Pulmonary artery endothelial cell (primary cell): ENCODE data around the gene TLR6. TPM values are rescaled to one million over a fixed set of nuclear protein-coding genes. Genes with fewer than 3 reads are reported as not detected.
A peak's percentile ranks its signal among the peaks of the same experiment; 100 is the strongest.
"Not testable (repeated sequence)": the region's sequence is repeated elsewhere in the genome, so short reads cannot be mapped to it uniquely, and the experiment has no call there.

Experiments used
- DNase-seq: peaks from one replicate; pipeline ENCODE4 v3.0.0-alpha.2; 2011; ENCODE audit warnings: low read depth, low spot score
- total RNA-seq: library from RNA; depleted of rRNA; stranded (reverse); fragments of >200 nt; gene quantifications from 2 replicates; pipeline ENCODE4 v1.2.3, GENCODE V29; 2014

The TLR6 gene
- total RNA-seq, 1 donor from 2014 or later = 1.2 TPM

DNA sequence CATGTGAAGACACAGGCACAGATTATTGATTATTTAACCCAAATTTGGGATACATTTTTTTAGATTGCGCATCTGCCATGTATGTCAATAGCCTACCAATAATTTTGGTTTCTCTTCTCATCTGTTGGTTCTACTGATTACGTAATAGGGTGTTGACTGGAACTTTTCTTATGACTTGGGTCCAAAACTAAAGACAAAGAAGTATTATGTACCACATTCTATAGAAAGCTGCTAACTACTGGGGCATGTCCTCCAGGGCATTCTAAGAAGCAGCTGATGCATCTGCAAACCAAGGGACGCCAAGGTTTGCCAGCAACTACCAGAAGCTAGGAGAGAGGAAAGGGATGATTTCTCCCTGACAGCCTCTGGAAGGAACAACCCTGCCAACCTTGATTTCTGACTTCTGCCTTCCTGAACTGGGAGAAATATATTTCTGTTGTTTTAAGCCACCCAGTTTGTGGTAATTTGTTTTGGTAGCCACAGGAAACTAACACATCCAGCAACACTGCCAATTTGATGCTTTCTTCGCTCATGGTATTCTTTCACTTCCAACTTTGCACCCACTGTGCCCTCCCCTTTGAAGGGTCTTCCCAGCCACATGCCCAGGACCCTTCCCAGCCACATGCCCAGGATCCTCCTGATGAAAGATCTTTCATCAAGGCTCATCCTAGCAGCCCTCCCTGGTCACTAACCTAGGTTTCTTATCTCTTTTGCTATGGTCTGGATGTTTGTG is 36.1 kb downstream of the TLR6 start:
- DNase-seq = no peak

- no peak for DNase-seq
Measured at GRCh38 chr4:38819569-38819968, 37.0 kb downstream of the TLR6 start.

DNA sequence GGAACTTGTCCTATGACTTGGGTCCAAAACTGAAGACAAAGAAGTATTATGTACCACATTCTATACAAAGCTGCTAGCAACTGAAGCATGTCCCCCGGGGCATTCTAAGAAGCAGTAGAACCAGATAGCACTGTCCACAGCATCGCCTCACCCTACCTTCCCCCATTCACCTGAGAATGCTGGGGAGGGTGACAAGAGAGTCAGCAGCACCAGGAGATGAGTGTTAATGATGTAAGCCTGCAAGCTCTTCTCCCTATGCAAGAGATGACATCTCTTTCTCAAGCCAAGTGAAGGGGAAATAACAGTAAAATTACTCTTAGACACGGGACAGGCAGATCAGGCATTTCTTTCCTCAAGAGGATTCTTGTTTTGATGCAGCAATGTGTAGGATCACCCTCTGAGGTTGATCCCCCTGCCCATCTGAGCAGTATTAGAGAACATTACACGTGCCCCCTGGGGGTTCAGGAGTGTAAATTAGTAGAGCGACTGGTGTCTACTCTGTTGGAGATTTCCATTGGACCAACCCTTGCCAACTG is 38.1 kb downstream of the TLR6 start:
- DNase-seq = no peak

DNA sequence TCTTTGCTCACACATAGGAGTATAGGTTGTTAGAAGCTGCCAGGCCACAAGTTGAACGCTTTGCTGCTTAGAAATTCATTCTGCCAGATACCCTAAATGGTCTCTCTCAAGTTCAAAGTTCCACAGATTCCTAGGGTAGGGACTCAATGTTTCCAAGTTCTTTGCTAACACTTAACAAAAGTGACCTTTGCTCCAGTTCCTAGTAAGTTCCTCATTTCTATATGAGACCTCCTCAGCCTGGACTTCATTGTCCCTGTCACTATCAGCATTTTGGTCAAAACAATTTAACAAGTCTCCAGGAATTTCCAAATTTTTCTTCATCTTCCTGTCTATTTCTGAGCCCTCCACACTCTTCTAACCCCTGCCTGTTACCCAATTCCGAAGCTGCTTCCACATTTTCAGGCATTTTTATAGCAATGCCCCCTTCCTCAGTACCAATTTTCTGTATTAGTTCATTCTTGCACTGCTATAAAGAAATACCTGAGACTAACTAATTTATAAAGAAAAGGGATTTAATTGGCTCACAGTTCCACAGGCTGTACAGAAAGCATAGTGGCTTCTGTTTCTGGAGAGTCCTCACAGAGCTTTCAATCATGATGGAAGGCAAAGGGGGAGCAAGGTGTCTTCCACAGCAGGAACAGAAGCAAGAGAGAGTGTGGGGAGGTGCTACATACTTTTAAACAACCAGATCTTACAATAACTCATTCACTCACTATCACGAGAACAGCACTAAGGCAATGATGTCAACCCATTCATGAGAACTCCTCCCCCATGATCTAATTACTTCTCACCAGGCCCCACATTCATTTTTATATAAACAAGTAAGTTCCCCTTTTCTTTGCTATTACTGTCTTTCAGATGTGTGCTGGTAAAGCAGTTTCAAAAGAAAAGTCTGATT is 40.5 kb downstream of the TLR6 start:
- DNase-seq = no peak

- no peak for DNase-seq
Measured at GRCh38 chr4:38814386-38814785, 42.2 kb downstream of the TLR6 start.

DNA sequence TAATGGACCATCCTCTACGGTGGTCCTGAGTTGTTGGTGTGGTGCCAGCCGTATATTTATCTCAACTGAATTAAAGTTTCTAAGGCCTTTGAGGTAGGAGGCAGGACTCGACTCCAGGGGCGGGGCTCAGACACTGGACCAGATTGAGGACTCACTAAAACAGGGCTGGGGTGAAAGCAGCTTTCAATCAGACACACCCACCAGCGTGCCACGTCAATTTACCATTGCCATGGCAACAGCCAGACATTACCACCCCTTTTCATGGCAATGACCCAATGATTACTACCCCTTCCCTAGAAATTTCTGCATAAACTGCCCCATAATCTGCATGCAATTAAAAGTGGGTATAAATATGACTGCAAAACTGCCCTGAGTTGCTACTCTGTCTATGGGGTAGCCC is 45.3 kb downstream of the TLR6 start:
- no peak for DNase-seq

DNA sequence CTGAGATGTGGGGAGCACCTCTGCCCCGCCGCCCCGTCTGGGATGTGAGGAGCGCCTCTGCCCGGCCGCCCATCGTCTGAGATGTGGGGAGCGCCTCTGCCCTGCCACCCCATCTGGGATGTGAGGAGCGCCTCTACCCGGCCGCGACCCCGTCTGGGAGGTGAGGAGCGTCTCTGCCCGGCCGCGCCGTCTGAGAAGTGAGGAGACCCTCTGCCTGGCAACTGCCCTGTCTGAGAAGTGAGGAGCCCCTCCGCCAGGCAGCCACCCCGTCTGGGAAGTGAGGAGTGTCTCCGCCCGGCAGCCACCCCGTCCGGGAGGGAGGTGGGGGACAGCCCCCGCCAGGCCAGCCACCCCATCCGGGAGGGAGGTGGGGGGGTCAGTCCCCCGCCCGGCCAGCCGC is 49.2 kb downstream of the TLR6 start:
- not testable (repeated sequence) for DNase-seq

DNA sequence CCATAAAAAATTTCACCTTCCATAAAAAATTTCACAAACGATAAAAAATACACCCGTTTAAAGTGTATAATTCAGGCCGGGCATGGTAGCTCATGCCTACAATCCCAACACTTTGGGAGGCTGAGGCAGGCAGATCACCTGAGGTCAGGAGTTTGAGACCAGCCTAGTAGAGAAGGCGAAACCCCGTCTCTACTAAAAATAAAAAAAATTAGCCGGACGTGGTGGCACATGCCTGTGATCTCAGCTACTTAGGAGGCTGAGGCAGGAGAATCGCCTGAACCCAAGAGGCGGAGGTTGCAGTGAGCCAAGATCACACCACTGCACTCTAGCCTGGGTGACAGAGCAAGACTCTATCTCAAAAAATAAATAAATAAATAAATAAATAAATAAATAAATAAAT is 50.4 kb downstream of the TLR6 start:
- DNase-seq = not testable (repeated sequence)

GRCh38 chr4:38805530-38806145 is 51.0 kb downstream of the TLR6 start:
- no peak for DNase-seq

DNA sequence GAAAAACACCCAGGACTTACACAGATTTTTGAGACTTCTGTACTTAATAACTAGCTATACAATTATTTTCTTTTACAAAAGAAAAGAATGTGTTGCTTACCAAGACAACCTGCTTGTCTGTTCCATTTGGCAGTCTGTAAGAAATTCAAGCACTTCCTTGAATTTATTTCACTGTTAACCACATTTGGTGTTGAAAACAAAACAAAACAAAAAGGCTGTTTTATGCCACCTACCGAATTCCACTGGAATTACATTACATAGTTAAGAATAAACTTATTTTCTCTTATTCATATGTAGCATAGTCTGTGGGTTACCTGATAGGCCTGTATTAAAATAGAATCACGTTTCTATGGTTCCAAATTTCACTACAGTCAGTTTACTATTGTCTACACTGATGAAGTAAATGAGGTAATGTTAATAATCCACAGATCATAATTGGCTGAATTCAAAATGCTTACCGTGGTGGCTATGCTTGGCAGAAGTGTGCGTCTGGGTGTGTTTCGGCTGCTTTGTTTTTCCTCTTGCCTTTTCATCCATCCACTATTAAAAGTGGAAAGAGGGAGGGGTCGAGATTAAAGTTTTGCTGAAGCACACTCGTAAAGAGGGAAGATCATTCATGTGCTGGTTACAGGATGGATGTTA is 51.8 kb downstream of the TLR6 start, which contains the start of gene TLR1:
Gene TLR1 (minus strand): TSS at position 138 of the 642 bp plus-strand sequence. CDS start 5,960 bp downstream, outside the sequence.
- peak; percentile 46 for DNase-seq

- no peak for DNase-seq
Measured at GRCh38 chr4:38803833-38804653, 52.6 kb downstream of the TLR6 start.

DNA sequence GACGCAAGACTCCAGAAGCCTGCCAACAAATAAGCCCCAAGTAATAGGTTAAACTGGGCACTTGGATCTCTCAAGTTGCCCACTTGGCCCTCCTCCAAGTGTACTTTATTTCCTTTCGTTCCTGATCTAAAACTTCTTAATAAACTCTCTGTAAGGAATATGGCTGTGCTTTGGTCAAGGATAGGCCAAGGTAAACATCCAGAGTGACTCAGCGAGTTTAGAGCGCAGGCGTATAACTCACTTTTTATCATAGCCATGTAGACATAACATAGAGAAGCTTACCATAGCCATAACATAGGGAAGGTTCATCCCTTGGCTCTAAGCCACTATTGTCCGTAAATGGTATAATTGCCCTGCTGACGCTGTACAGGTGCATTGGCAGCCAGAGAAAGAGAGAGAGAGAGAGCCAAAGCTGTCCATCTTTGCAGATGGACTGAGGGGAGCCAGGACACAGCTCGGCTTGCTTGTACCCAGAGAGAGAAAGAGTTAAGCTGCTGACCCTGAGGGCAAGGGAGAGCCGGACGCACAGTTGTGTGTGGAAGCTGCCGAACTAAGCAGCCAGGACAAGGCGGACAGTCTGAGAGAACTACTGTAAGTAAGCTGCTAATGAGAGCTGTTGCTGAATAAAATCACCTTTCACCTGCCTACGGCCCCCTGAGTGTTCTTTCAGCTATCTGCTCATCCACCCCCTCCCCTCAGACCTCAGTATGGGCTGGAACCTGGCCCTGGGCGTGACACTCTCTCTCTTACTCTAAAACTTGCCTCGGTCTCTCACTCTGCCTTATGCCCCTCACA is 53.9 kb downstream of the TLR6 start:
- DNase-seq = no peak

DNA sequence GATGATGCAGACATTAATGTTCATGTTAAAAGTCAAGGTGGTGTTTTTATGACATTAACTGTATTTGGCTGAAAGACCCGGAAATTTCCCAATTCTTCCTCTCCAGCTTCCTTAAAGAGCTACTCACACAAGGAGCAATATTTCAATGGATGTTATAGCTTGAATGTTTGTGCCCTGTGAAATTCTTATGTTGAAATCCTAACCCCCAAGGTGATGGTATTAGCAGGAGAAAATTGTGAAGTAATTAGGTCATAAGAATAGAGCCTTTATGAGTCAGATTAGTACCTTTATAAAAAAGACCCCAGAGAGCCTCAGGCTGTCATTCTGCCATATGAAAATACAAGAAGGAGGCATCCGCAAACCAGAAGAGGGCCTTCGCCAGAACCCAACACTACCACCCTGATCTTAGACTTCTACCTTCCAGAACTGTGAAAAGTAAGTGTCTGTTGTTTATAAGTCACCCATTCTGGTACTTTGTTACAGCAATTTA is 55.6 kb downstream of the TLR6 start:
- no peak for DNase-seq

DNA sequence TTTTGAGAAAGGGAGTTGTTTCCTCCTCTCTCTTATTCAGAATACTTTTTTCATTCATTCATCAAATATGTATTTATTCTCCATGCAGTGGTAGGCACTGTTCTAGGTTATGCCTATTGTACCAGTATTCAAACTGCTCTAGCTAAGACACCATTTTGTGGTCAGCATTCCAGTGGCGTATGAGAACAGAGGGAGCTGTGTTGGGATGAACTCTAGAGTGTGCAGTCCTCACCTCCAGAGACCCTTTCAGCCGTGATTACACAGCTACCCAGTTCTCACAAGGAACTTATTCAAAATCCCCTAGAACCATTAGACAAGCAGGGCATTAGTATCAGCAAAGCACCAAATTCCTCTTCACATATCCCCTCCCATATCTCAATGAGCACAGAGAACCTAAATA is 56.3 kb downstream of the TLR6 start:
- no peak for DNase-seq

DNA sequence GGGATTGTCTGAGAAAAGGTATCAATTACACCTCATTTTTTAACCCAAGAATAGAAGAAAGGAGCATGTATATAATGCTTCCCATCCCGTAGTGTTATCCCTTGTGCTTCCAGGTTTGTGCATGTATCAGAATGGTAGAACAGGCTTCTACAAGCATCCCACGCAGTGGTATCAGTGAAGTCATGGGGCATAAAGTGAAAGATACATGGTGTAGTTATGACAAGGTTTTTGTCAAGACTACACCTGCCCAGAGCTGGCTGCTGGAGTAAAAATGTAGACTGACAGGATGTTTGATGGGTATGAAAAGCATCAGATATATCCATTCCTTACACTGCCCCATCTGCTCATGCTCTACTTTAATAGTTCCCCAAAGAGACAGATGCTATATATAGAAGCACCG is 61.5 kb downstream of the TLR6 start:
- no peak for DNase-seq

- no peak for DNase-seq
Measured at GRCh38 chr4:38794051-38794450, 62.6 kb downstream of the TLR6 start.

DNA sequence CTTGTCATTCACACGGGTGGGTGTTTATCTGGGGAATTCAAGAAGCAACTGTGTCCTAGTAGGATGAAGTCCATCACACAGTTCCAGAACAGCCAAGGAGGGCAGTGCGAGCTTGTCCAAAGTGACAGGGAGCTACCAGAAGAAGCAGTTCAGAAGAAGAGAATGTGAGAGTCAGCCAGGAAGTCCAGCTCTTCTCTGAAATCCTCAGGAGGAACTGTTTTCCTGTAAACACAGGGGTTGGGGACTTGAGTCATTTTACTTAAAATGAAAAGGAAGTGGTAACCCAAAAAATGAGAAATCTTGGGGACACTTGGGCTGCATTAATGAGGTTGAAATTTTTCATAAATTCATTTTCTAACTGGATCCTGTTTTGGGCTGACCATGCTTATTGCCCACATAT is 65.6 kb downstream of the TLR6 start:
- no peak for DNase-seq

DNA sequence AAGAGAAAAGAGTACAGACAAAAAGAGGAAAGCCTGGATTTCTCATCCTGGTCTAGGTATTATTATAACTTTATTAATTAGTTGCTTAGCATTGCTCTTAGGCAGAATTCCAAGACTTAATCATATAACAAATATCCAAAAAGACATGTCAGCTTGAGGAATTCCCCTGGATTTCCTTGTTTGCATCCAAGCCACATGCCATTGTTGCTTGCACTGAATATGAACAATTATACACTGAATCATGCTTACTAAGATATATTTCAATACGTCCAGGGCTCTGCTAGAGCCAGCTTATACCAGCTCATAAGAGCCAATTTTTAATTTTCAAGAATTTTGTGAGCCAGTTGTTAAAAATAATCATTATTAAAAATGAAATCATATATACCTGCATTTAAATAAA is 68.3 kb downstream of the TLR6 start:
- peak; percentile 50 for DNase-seq

DNA sequence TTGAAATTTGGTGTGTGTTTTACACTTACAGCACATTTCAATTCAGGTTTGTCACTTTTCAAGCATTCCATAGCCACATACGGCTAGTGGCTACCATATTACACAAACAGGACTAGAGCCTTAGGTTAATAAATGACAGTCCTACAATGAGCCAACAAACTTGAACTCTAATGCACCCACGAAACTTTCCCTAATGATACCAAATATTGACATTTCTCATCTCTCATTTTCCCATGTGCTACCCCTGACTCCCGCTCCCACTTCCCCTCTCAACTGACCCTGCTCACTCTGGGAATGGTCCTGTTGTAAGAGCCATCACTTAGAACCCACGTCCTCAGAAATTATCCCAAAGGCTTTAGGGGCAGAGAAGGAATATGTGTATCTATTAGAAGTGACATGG is 68.9 kb downstream of the TLR6 start:
- no peak for DNase-seq
